NT2/D1 (cell line): ENCODE results near the gene NAIF1.

Experiments
- DNase-seq: peaks from one replicate; pipeline ENCODE4 v3.0.0-alpha.2; 2011; ENCODE audit warnings: low read depth, low spot score
- H3K27me3 ChIP-seq: 2 replicates; pipeline ENCODE4 v1.6.0; 2011; ENCODE audit warnings: mild to moderate bottlenecking; ENCODE audit not compliant: insufficient read length, insufficient read depth
- H3K36me3 ChIP-seq: 2 replicates; pipeline ENCODE4 v1.6.1; 2011; ENCODE audit warnings: mild to moderate bottlenecking, low read length, mixed read lengths; ENCODE audit not compliant: insufficient read depth, insufficient read length
- H3K4me1 ChIP-seq: 2 replicates; pipeline ENCODE4 v1.5.1; 2011; ENCODE audit not compliant: insufficient read depth, insufficient read length
- H3K4me3 ChIP-seq: 2 replicates; pipeline ENCODE4 v1.5.1; 2011; ENCODE audit warnings: low read depth; ENCODE audit not compliant: insufficient read length
- H3K9ac ChIP-seq: 2 replicates; pipeline ENCODE4 v1.6.0; 2011; ENCODE audit warnings: low read depth; ENCODE audit not compliant: insufficient read length
- H3K9me3 ChIP-seq: 2 replicates; pipeline ENCODE4 v1.5.1; 2011; ENCODE audit warnings: mild to moderate bottlenecking, low read length; ENCODE audit not compliant: insufficient read depth
- SUZ12 ChIP-seq: IDR thresholded peaks from 2 replicates; pipeline ENCODE4 v1.6.1; 2011; ENCODE audit not compliant: insufficient read length, insufficient read depth; ENCODE audit errors: extremely low read depth
- YY1 ChIP-seq: IDR thresholded peaks from 2 replicates; pipeline ENCODE4 v1.6.1; 2011; ENCODE audit not compliant: insufficient read length, insufficient read depth
- ZNF274 ChIP-seq: IDR thresholded peaks from 2 replicates; pipeline ENCODE4 v1.6.1; 2011; ENCODE audit warnings: mild to moderate bottlenecking, low read depth, low read length

Gene NAIF1

DNA sequence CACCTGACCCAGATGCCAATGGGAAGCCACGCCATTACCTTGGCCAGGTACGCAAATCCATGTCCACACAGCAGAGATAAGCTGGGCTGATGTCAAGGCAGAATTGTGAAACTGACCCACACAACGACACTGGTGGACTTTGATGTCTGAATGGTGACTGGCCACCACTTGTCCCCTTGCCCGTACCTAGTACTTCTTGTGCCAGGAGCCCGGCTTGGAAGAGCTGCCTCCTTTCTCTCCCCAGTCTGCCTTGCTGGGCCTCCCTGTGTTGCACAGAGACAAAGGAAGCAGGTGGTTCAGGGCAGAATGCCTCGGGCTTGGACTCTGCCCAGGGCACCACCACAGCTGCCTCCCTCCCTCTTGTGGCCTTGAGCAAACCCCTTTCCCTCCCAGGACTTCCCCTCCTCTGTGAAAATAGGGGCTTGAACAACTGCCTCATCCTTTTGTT is 37.1 kb upstream of the NAIF1 start:
- Histone ChIP-seq H3K9ac (no peak overlapping the region), H3K4me1 (peaks cover 28% of the 10 kb centered on the region), H3K4me3 (no peak overlapping the region), H3K9me3 (no peaks in the 10 kb centered on the region), H3K36me3 (peaks cover 91% of the 10 kb centered on the region), H3K27me3 (no peaks in the 10 kb centered on the region)
- DNase-seq, result no peak
- no peak for TF ChIP-seq YY1
- TF ChIP-seq ZNF274, result no peak
- no peak for TF ChIP-seq SUZ12

DNA sequence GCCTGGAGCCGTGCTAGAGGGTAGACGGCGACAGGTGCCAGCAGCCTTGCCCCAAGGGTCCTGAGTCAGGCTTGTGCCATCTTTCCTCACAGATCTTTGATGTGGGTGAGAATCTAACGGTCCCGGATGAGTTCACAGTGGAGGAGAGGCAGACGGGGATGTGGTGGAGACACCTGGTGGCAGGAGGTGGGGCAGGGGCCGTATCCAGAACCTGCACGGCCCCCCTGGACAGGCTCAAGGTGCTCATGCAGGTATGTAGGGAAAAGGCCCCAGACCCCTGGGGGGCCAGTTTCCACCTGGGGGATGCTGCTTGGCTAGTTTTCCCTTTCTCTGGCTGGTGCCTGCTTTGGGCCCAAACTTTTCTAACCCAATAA is 36.5 kb upstream of the NAIF1 start:
- Histone ChIP-seq H3K36me3 (peaks cover 89% of the 10 kb centered on the region), H3K9ac (no peak overlapping the region), H3K9me3 (no peaks in the 10 kb centered on the region), H3K4me1 (peaks cover 30% of the 10 kb centered on the region), H3K27me3 (no peaks in the 10 kb centered on the region), H3K4me3 (no peak overlapping the region)
- TF ChIP-seq YY1 (no peak), ZNF274 (no peak), SUZ12 (no peak)
- no peak for DNase-seq

DNA sequence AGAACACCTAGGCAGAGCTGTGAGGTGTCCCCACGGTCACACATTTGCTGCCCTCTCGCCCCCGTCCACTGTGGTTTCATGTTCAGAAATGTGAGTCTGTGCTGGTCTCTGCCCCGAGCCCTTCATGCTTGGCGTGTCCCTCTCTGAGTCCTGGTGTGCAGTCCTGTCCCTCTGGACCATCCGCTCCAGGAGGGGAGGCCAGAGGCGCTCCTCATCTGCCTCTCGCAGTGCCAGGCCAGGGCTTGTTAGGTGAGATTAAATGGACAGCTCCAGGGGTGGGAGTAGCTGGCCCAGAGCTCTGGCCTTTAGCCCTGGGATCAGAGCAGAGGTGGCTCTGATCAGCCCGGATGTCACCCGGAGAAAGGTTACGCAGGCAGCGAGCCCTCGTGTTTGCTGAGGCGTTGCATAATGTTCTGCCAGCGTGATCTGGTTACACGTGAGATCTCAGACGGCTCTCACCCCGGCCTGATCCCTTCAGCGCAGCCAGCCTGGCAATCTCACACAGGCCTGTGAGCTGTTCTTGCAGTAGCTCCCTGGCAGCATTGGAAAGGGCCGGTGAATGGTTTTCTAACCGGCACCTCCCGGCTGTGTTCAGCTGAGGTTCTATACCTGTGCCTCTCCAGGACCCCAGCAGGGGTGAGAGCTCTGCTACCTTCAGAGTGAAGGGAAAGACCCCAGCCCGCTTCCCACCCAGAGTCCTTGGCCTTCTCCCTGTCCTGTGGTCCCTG is 35.9 kb upstream of the NAIF1 start:
- no peak overlapping the region for H3K4me3 ChIP-seq
- H3K36me3 ChIP-seq, result peaks cover 83% of the 10 kb centered on the region
- H3K27me3 ChIP-seq, result no peaks in the 10 kb centered on the region
- H3K9ac ChIP-seq, result no peak overlapping the region
- no peak for DNase-seq
- TF ChIP-seq SUZ12 (no peak), ZNF274 (no peak), YY1 (no peak)
- peaks cover 29% of the 10 kb centered on the region for H3K4me1 ChIP-seq
- H3K9me3 ChIP-seq, result no peaks in the 10 kb centered on the region

DNA sequence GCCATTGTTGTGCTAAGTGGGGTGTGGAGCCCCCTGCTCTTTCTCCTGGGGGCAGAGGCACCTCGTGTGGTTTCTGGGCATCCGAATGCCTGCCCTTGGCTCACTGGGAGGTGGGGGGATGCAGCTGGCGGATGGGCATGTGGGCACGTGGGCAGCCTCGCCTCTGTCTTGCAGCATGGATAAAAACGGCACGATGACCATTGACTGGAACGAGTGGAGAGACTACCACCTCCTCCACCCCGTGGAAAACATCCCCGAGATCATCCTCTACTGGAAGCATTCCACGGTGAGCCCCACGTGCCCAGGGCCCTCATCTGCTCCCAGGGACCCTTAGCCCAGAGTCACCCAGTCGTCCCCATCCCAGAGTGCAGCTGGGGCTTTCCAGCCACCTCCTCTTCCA is 35.1 kb upstream of the NAIF1 start:
- H3K27me3 ChIP-seq, result no peaks in the 10 kb centered on the region
- no peak for DNase-seq
- H3K9ac ChIP-seq, result no peak overlapping the region
- H3K4me3 ChIP-seq, result no peak overlapping the region
- no peaks in the 10 kb centered on the region for H3K9me3 ChIP-seq
- H3K36me3 ChIP-seq, result peaks cover 75% of the 10 kb centered on the region
- TF ChIP-seq YY1 (no peak), ZNF274 (no peak), SUZ12 (no peak)
- H3K4me1 ChIP-seq, result peaks cover 28% of the 10 kb centered on the region

DNA sequence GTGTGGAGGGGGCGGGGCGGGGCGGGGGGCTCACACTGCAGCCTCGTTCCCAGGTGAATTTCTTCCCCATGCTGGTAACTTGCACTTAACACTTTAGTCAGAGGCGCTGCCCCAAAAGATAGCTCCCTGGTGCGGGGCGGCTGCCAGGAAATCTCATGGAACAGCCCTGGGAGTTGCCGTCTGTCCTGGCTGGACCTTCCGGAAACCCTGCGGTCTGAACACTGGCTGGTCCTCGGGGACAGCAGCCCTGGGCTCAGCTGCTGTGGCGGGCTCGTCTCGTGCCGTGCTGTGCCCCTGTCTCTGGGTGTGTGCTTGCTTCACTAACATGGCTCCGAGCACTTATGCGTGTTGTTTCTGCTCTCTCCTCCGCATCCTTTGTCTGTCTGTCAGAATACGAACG is 34.6 kb upstream of the NAIF1 start:
- H3K4me3 ChIP-seq, result no peak overlapping the region

DNA sequence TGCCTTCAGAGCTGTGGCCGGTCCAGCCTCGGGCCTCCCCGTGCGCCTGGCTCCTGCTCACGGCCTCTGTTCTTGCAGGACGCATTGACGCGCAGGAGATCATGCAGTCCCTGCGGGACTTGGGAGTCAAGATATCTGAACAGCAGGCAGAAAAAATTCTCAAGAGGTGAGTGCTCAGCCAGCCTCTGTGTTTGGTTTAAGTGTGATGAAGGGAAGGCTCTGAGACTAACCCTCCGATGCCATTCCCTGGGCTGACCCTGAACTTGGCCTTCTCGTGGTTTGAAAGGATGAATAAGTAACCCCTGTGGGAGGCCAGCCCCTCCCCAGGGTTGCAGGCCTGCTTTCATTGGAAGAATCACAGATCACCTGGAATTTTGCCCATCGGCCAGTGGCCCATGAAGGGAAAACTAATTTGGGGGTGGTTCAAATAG is 34.1 kb upstream of the NAIF1 start:
- DNase-seq, result no peak
- H3K27me3 ChIP-seq, result no peaks in the 10 kb centered on the region
- TF ChIP-seq ZNF274, result no peak
- TF ChIP-seq YY1, result no peak
- no peak for TF ChIP-seq SUZ12
- H3K4me3 ChIP-seq, result no peak overlapping the region
- H3K9ac ChIP-seq, result peak overlapping the region; percentile 59
- peaks cover 28% of the 10 kb centered on the region for H3K4me1 ChIP-seq
- no peaks in the 10 kb centered on the region for H3K9me3 ChIP-seq
- peaks cover 65% of the 10 kb centered on the region for H3K36me3 ChIP-seq

More for the DNA sequence above, 34.6 kb upstream of the NAIF1 start:
- H3K9ac ChIP-seq, result no peak overlapping the region
- peaks cover 70% of the 10 kb centered on the region for H3K36me3 ChIP-seq
- TF ChIP-seq SUZ12, result no peak
- no peak for TF ChIP-seq YY1
- no peak for TF ChIP-seq ZNF274
- DNase-seq, result no peak
- H3K27me3 ChIP-seq, result no peaks in the 10 kb centered on the region
- no peaks in the 10 kb centered on the region for H3K9me3 ChIP-seq
- peaks cover 28% of the 10 kb centered on the region for H3K4me1 ChIP-seq

DNA sequence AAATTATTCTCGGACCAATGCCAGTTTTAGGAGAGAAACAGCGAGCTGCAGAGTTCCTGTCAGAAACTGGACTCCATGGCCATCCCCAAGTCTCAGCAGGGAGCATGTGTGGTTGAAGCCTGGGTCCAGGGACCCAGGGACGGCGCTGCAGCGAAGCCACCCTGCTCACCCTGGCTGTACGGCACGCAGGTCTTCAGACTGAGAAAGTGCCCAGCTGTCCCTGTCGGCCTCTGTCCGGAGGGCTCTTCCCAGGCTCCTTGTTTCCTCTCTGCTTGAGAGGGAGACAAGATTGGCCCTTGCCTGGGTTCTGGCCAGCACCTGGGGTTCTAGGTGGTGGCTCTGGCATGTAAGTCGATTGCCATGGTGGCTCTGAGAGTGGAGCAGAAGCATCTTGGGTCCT is 33.5 kb upstream of the NAIF1 start:
- Histone ChIP-seq H3K36me3 (peaks cover 59% of the 10 kb centered on the region), H3K9ac (peak overlapping the region; percentile 59), H3K4me3 (no peak overlapping the region), H3K9me3 (no peaks in the 10 kb centered on the region), H3K4me1 (peaks cover 28% of the 10 kb centered on the region), H3K27me3 (no peaks in the 10 kb centered on the region)
- no peak for DNase-seq
- TF ChIP-seq SUZ12, result no peak
- TF ChIP-seq ZNF274, result no peak
- TF ChIP-seq YY1, result no peak
